ENCODE measurements around the gene MAML2. TPM values are rescaled to one million over a fixed set of nuclear protein-coding genes. Genes with fewer than 3 reads are reported as not detected.

MAML2 gene
- total and polyA plus RNA-seq, 4 donors, result 0.56 to 2.1 (median 1.4) TPM

DNA sequence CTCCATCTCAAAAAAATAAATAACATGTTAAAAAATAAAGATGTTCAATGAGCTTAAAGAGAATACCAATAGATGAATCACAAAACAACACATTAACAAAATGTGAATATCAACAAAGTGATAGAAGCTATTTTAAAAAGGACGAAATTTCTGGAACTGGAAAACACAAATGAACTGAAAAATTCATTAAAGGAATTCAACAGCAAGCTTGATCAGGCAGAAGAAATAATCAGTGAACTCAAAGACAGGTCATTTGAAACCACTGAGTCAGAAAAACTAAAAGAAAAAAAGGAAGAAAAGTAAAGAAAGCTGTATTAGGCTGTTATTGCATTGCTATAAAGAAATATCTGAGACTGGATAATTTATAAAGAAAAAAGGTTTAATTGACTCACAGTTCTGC, 412.0 kb downstream of the MAML2 start (continued):
- TF ChIP-seq, protein P1, sequence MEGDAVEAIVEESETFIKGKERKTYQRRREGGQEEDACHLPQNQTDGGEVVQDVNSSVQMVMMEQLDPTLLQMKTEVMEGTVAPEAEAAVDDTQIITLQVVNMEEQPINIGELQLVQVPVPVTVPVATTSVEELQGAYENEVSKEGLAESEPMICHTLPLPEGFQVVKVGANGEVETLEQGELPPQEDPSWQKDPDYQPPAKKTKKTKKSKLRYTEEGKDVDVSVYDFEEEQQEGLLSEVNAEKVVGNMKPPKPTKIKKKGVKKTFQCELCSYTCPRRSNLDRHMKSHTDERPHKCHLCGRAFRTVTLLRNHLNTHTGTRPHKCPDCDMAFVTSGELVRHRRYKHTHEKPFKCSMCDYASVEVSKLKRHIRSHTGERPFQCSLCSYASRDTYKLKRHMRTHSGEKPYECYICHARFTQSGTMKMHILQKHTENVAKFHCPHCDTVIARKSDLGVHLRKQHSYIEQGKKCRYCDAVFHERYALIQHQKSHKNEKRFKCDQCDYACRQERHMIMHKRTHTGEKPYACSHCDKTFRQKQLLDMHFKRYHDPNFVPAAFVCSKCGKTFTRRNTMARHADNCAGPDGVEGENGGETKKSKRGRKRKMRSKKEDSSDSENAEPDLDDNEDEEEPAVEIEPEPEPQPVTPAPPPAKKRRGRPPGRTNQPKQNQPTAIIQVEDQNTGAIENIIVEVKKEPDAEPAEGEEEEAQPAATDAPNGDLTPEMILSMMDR (IDR thresholded peaks at IDR 0.05; ENCODE audit: low read depth, low read length, missing input control), result no peak
- TF ChIP-seq HNF4A (conservative IDR thresholded peaks at IDR 0.05) (no peak), GABPA (IDR thresholded peaks at IDR 0.05 in 1 of 2, conservative IDR thresholded peaks at IDR 0.05 in 1 of 2) (no peak), JUND (IDR thresholded peaks at IDR 0.05) (no peak)

DNA sequence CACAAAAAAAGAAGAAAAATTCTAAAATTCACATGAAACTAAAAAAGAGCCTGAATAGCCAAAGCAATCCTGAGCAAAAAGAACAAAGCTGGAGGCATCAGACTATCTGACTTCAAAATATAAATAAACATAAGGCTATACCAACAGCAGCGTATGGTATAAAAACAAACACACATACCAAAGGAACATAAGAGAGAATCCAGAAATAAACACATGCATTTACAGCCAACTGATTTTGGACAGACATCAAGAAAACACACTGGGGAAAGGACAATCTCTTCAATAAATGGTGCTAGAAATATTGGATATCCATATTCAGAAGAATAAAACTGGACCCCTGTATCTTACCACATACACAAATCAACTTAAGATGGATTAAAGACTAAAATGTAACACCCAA, 416.3 kb downstream of the MAML2 start:
- no peak overlapping the region for H3K27ac ChIP-seq (ENCODE audit: low read depth in 1 of 2, low read length in 2 of 2)
- H3K4me1 ChIP-seq (ENCODE audit: control insufficient read depth in 4 of 4, insufficient read depth in 4 of 4, low read length in 3 of 4), result peaks cover 0 to 13% (median 10%) of the 10 kb centered on the region in 4 donors
- H3K27me3 ChIP-seq (ENCODE audit: control insufficient read depth in 4 of 4, insufficient read depth in 4 of 4, low read length in 3 of 4), result no peaks in the 10 kb centered on the region
- 97% methylated on average over 1 of the region's 1 CpG for WGBS
- H3K9ac ChIP-seq (ENCODE audit: low read depth in 1 of 2, low read length in 2 of 2), result no peak overlapping the region
- H3K36me3 ChIP-seq (ENCODE audit: control insufficient read depth in 4 of 4, insufficient read depth in 3 of 4, low read depth in 1 of 4, low read length in 3 of 4), result no peaks in the 10 kb centered on the region
- H3K4me3 ChIP-seq (ENCODE audit: low read depth in 1 of 3, low read length in 3 of 3), result no peak overlapping the region
- no peak for DNase-seq (ENCODE audit: low spot score)
- TF ChIP-seq RAD21 (IDR thresholded peaks at IDR 0.05) (no peak), EGR1 (IDR thresholded peaks at IDR 0.05; ENCODE audit: low read depth in 2 of 2) (no peak), YY1 (IDR thresholded peaks at IDR 0.05) (no peak), SP1 (IDR thresholded peaks at IDR 0.05) (no peak), FOXA1 (IDR thresholded peaks at IDR 0.05) (no peak), GABPA (IDR thresholded peaks at IDR 0.05 in 1 of 2, conservative IDR thresholded peaks at IDR 0.05 in 1 of 2) (no peak), MAX (IDR thresholded peaks at IDR 0.05) (no peak), REST (IDR thresholded peaks at IDR 0.05) (no peak), HNF4G (IDR thresholded peaks at IDR 0.05) (no peak), RXRA (IDR thresholded peaks at IDR 0.05) (no peak), FOXA2 (IDR thresholded peaks at IDR 0.05) (no peak), JUND (IDR thresholded peaks at IDR 0.05) (no peak), HNF4A (conservative IDR thresholded peaks at IDR 0.05) (no peak), NR2F2 (IDR thresholded peaks at IDR 0.05) (no peak), TAF1 (conservative IDR thresholded peaks at IDR 0.05) (no peak)
- TF ChIP-seq, protein P1 (IDR thresholded peaks at IDR 0.05; ENCODE audit: low read depth, low read length, missing input control), result no peak
- TF ChIP-seq, protein P2, sequence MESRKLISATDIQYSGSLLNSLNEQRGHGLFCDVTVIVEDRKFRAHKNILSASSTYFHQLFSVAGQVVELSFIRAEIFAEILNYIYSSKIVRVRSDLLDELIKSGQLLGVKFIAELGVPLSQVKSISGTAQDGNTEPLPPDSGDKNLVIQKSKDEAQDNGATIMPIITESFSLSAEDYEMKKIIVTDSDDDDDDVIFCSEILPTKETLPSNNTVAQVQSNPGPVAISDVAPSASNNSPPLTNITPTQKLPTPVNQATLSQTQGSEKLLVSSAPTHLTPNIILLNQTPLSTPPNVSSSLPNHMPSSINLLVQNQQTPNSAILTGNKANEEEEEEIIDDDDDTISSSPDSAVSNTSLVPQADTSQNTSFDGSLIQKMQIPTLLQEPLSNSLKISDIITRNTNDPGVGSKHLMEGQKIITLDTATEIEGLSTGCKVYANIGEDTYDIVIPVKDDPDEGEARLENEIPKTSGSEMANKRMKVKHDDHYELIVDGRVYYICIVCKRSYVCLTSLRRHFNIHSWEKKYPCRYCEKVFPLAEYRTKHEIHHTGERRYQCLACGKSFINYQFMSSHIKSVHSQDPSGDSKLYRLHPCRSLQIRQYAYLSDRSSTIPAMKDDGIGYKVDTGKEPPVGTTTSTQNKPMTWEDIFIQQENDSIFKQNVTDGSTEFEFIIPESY (IDR thresholded peaks at IDR 0.05), result no peak
- TF ChIP-seq, protein P3, sequence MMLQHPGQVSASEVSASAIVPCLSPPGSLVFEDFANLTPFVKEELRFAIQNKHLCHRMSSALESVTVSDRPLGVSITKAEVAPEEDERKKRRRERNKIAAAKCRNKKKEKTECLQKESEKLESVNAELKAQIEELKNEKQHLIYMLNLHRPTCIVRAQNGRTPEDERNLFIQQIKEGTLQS (IDR thresholded peaks at IDR 0.05), result no peak
- H3K9me3 ChIP-seq (ENCODE audit: control insufficient read depth in 4 of 4, low read length in 3 of 4), result peaks cover 0 to 1% (median 0%) of the 10 kb centered on the region in 4 donors

All from liver (tissue), 9 donors.